GM18498 (cell line): ENCODE results near the gene TEKTIP1.
"Not testable (repeated sequence)": the region's sequence is repeated elsewhere in the genome, so short reads cannot be mapped to it uniquely, and the experiment has no call there.

Experiments used
- ATAC-seq: cut with Tn5 transposase; IDR thresholded peaks from one replicate; pipeline ENCODE4 v1.9.1; 2021; ENCODE audit warnings: mild to moderate bottlenecking, moderate library complexity; ENCODE audit not compliant: unreplicated experiment

The TEKTIP1 gene

DNA sequence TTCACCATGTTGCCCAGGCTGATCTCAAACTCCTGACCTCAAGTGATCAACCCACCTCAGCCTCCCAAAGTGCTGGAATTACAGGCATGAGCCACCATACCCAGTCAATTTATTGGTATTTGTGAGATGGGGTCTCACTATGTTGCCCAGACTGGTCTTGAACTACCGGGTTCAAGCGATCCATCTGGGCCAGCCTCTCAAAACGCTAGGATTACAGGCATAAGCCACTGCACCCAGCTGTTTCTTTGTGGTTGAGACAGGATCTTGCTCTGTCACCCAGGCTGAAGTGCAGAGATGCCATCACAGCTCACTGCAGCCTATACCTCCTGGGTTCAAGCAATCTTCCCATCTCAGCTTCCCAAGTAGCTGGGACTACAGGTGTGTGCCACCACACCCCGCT, 42.8 kb downstream of the TEKTIP1 start:
- ATAC-seq, result not testable (repeated sequence)

DNA sequence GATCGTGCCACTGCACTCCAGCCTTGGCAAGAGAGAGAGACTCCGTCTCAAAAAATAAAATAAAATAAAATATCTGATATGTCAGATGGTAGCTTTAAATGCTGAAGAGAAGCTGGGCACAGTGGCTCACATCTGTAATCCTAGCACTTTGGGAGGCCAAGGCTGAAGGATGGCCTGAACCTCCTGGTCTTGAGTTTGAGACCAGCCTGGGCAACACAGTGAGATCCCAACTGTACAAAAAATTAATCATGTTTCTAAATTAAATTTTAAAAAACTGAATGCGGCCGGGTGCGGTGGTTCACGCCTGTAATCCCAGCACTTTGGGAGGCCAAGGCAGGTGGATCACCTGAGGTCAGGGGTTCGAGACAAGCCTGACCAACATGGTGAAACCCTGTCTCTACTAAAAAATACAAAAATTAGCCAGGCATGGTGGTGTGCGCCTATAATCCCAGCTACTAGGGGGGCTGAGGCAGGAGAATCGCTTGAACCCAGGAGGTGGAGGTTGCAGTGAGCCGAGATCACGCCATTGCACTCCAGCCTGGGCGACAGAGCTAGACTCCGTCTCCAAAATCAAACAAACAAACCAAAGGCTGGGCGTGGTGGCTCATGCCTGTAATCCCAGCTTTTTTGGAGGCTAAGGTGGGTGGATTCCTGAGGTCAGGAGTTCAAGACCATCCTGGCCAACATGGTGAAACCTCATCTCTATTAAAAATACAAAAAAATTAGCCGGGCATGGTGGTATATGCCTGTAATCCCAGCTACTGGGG, 45.2 kb downstream of the TEKTIP1 start:
- ATAC-seq, result not testable (repeated sequence)

DNA sequence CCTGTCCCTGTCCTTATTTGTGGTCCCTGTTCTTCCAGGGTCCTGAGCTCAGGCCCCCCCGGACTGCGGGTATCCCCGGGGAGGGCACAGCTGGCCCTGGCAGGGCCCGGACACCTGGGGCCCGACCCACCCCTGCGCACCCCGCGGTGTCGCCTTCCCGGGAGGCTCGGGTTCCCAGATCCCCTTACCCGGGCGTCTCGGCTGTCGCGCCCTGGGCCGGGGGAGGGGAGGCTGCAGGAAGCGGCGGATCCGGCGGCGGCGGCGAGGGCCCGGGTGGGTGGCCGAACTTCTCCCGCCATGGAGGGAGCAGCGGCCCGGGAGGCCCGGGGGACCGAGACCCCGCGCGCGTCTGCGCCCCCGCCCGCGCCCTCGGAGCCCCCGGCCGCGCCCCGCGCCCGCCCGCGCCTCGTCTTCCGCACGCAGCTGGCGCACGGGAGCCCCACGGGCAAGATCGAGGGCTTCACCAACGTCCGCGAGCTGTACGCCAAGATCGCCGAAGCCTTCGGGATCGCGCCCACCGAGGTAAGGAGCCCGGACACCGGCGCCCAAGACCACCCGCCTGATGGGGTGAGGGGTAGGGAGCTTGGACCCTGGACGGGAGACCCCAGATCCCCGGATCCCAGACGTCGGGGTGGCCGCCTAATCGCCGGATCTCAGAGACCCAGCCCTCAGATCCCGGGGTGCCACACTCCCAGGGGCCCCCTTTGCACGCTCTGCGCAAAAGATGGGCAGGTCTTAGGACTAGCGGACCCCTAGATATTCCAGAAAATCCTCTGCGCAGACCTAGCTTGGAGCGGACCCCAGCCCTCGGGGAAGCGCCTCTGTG, 46.5 kb downstream of the TEKTIP1 start, which contains the start of gene GIPC3:
TSS of gene GIPC3 (plus strand) at position 178 of the 826 bp plus-strand sequence. CDS start at position 298, 120 bp downstream.
- ATAC-seq, result no peak

DNA sequence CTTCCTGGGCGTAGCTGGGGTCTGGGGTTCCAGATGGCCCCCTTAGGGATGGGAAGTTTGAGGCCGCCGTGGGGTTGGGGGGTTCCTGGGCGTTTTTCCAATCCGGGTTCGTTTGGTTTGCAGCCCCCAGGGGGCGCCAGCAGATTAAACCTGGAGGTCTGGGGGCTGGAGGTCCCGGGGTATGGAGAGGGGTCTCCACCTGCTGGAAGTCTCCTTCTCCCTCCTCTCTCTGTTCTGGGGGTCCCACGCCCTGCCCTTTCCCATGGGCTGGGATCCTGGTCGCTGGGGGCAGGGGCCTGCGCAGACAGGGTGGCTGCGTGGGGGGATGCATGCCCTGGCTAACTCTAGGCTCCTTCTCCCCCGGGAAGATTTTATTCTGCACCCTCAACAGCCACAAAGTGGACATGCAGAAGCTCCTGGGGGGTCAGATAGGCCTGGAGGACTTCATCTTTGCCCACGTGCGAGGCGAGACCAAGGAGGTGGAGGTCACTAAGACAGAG, 47.2 kb downstream of the TEKTIP1 start:
- no peak for ATAC-seq

DNA sequence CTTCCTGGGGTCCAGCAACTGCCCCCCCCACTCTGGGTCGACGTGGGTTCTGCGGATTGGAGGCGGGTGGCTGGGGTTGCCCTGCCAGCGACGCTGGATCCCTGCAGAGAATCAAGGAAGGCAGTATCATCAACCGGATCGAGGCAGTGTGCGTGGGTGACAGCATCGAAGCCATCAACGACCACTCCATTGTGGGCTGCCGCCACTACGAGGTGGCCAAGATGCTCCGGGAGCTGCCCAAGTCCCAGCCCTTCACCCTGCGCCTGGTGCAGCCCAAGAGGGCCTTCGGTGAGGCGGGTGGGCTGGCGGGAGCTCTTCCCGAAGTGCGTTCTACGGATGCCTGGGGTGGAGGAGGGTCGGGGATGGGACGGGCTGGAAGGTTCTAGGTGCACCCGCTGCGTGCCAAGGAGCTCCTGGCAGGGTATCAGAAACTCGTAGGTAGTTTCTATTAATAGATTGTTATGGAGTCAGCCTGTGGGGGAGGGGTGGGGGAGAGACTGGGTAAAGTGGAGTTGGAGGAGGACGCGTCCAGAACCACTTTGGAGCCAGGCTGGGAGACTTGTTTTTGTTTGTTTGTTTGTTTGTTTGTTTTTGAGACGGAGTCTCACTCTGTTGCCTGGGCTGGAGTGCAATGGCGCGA, 47.9 kb downstream of the TEKTIP1 start:
- ATAC-seq, result no peak

DNA sequence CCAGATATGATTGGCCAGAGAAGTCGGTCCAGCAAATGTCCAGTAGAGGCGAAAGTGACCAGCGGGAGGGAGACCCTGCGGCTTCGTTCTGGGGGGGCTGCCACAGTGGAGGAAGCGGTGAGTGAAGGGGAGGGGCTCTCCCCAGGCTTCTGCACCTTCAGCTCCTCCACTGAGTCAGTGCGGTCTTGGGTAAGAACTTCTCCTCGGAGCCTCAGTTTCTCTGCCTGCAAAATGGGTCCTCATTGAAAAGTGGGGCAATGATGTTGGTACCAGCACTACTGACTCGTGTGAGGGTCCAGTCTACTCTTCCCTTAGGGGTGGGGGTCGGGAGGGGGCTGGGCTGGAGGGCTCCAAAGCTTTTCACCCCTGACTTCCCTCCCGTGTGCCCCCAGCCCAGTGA, 50.5 kb downstream of the TEKTIP1 start:
- ATAC-seq, result no peak

DNA sequence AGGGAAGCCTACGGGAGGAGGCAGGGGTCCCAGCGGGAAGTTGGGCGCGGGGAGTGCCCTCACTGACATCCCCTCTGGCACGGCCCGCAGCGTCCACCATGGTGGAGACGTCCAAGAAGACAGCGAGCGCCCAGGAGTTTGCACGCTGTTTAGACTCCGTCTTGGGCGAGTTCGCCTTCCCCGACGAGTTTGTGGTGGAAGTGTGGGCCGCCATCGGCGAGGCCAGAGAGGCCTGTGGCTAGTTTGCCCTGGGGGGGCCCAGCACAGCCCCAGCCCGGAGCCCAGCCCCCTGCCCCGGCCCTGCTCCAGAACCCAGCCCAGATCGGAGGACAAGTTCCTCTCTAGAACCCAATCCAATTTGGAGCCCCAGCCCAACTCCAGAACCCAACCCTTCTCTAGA, 51.0 kb downstream of the TEKTIP1 start:
- ATAC-seq, result no peak

DNA sequence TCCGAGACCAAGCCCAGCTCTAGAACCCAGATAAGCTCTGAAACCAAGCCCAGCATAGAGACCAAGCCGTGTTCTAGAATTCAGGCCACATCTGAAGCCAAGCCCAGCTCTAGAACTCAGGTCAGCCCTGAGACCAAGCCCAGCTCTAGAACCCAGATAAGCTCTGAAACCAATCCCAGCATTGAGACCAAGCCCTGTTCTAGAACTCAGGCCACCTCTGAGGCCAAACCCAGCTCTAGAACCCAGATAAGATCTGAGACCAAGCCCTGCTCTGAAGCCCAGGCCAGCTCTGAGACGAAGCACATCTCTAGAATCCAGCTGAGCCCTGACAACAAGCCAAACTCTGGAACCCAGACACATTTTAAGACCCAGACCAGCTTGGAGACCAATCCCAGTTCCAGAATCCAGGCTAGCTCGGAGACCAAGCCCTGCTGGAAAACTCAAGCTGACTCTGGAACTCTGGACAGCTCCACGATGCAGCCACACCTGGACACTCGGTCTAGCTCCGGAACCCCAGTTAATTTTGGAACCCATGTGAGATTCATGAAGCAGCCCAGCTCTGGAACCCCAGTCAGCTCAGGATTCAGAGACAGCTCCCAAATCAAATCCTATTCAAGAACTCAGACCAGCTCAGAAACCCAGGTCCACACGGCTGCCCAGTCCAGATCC, 52.2 kb downstream of the TEKTIP1 start:
- no peak for ATAC-seq

DNA sequence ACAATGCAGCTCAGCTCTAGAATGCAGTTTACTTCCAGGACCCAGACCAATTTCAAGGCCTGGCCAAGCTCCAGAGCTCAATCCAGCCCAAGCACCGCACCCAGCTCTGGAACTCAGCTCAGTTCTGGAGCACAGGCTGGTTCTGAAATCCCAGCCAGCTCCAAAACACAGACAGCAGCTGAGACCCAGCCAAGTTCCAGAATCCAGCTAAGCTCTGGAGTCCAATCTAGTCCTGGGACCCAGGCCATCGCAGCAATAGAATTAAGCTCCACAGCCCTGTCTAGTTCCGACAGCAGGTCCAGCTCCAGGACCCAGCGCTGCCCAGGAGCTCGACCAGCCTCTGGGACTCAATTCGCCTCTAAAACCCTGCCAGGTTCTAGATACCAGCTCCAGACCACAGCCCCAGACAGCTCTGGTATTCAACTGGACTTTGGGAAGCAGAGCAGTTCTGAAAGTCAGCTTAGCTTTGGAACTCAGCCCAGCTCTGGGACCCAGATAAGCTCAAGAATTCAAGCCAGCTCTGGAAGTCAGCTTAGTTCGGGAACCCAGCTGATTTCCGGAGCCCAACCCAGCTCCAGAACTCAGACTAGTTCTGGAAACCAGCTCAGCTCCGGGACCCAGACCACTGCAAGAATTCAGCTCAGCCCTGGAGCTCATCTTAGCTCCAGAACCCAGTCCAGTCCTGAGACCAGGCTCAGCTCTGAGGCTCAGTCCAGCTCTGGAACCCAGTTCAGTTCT, 53.1 kb downstream of the TEKTIP1 start:
- no peak for ATAC-seq

DNA sequence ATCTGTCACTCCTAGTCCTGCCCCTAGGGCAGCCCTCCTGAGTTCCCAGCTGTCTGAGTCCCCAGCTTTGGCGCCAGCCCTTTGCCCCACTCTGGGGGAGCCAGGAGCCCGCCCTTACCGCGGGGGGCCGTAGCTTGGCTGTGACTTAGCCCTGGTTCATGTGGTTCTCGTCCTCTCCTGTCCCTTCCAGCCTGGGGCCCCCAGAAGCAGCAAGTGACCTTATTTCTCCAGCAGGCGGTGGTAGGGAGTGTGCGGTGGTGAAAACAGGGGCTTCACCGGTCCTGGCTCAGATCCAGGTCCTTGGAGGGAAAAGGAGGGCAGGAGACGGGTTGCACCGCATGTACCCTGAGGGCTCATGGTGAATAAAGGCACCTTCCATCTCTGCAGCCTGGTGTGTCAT, 54.2 kb downstream of the TEKTIP1 start:
- no peak for ATAC-seq
